ENCODE data around the gene SLC43A1.

GRCh38 chr11:57460758-57461749, 54.4 kb downstream of the SLC43A1 start:
- TF ChIP-seq ZNF138 (CRISPR knock-in tag; conservative IDR thresholded peaks at IDR 0.05) (no peak), RELA (CRISPR knock-in tag; IDR thresholded peaks at IDR 0.05; ENCODE audit: borderline replicate concordance) (no peak), CTCF (IDR thresholded peaks at IDR 0.05) (no peak), TEAD4 (CRISPR knock-in tag; IDR thresholded peaks at IDR 0.05) (no peak), SOX15 (CRISPR knock-in tag; IDR thresholded peaks at IDR 0.05) (no peak), ATF2 (CRISPR knock-in tag; IDR thresholded peaks at IDR 0.05; ENCODE audit: borderline replicate concordance, low read depth) (no peak)
